Measurements from ENCODE around the gene VIPR2. TPM values are rescaled to one million over a fixed set of nuclear protein-coding genes. Genes with fewer than 3 reads are reported as not detected.

Gene VIPR2
- polyA plus RNA-seq, 3 donors = not detected

DNA sequence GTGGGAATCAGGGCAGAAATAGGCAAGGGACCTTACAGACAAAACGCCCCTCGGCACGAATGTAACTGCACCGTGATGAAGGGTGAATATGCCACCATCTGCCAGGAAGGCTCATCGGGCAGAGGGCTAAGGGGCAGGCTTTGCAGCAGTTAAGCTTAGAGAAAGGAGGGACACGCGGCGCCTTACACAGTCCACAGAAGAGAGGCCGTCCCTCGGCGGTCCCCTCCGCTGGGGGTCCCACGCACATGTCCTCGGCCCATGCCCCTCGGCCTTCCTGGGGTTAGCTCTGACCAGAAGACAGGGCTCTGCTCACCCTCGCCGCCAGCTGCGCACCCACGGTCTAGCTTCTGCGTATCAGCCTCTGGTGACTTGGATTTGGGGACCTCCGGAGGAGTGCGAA lies 147.2 kb downstream of the VIPR2 start:
- H3K9ac ChIP-seq (ENCODE audit: insufficient read depth, low read length, poor library complexity, severe bottlenecking) = no peak overlapping the region
- peaks cover 0 to 8% of the 10 kb centered on the region in 2 donors for H3K9me3 ChIP-seq (replicated peaks in 1 of 2; ENCODE audit: control insufficient read depth in 1 of 2, insufficient read depth in 1 of 2, low read length in 2 of 2)
- Mint-ChIP-seq H3K4me1 (no peaks in the 10 kb centered on the region), H3K36me3 (peaks cover 0 to 3% of the 10 kb centered on the region in 2 donors), H3K4me3 (no peak overlapping the region), H3K9me3 (peaks cover 16 to 36% (median 29%) of the 10 kb centered on the region in 7 donors), H3K27ac (no peak overlapping the region), H3K27me3 (ENCODE audit: low read depth in 3 of 3) (peaks cover 25 to 39% (median 29%) of the 10 kb centered on the region in 3 donors)
- WGBS (ENCODE audit: insufficient coverage) = 85% methylated on average over 20 of the region's 22 CpGs
- H3K36me3 ChIP-seq (replicated peaks in 1 of 2; ENCODE audit: control insufficient read depth in 1 of 2, insufficient read depth in 2 of 2, low read length in 2 of 2) = no peaks in the 10 kb centered on the region
- no peak for DNase-seq
- intact Hi-C loops (cut with micrococcal nuclease) = no loop called here
- no peaks in the 10 kb centered on the region for H3K79me2 ChIP-seq (ENCODE audit: insufficient read depth, low read length)
- no peaks in the 10 kb centered on the region for H4K20me1 ChIP-seq (ENCODE audit: insufficient read depth, low read length)
- H3K4me1 ChIP-seq (ENCODE audit: control insufficient read depth in 1 of 2, insufficient read depth in 2 of 2, low read length in 2 of 2) = no peaks in the 10 kb centered on the region
- H3K27me3 ChIP-seq (ENCODE audit: control insufficient read depth in 2 of 2, insufficient read depth in 2 of 2, low read length in 2 of 2) = peaks cover 5 to 20% of the 10 kb centered on the region in 2 donors
- H3K27ac ChIP-seq (ENCODE audit: low read depth in 1 of 2, low read length in 2 of 2) = no peak overlapping the region
- H3K4me2 ChIP-seq (replicated peaks; ENCODE audit: extremely low read depth, low read length, poor library complexity, severe bottlenecking) = no peak overlapping the region
- no peak overlapping the region for H2AFZ ChIP-seq (ENCODE audit: insufficient read depth, low read depth, low read length, poor library complexity, severe bottlenecking)
- H3K4me3 ChIP-seq (replicated peaks in 1 of 3; ENCODE audit: low read depth in 2 of 3, low read length in 3 of 3) = no peak overlapping the region
- TF ChIP-seq, protein P1, sequence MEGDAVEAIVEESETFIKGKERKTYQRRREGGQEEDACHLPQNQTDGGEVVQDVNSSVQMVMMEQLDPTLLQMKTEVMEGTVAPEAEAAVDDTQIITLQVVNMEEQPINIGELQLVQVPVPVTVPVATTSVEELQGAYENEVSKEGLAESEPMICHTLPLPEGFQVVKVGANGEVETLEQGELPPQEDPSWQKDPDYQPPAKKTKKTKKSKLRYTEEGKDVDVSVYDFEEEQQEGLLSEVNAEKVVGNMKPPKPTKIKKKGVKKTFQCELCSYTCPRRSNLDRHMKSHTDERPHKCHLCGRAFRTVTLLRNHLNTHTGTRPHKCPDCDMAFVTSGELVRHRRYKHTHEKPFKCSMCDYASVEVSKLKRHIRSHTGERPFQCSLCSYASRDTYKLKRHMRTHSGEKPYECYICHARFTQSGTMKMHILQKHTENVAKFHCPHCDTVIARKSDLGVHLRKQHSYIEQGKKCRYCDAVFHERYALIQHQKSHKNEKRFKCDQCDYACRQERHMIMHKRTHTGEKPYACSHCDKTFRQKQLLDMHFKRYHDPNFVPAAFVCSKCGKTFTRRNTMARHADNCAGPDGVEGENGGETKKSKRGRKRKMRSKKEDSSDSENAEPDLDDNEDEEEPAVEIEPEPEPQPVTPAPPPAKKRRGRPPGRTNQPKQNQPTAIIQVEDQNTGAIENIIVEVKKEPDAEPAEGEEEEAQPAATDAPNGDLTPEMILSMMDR (IDR thresholded peaks at IDR 0.05) = no peak

DNA sequence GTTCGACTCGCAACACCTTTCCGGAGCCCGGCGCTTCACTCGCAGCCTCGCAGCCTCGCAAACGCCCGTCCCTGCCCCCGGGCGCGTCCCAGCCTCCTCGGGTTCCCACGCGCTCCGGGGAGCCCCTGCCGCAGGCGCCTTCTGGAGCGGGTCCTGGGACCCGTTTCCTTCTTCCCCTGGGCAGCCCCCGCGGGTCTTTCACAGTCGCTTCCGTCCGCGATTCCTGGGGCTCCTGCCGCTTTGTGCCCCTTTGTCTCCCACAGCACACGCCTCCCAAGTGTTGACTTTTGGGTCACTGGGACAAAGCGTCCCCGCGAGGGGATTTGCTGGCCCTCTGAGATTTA lies 147.6 kb downstream of the VIPR2 start:
- Histone ChIP-seq H3K27ac (ENCODE audit: low read depth in 1 of 2, low read length in 2 of 2) (no peak overlapping the region), H3K36me3 (replicated peaks in 1 of 2; ENCODE audit: control insufficient read depth in 1 of 2, insufficient read depth in 2 of 2, low read length in 2 of 2) (no peaks in the 10 kb centered on the region), H3K9me3 (replicated peaks in 1 of 2; ENCODE audit: control insufficient read depth in 1 of 2, insufficient read depth in 1 of 2, low read length in 2 of 2) (peaks cover 0 to 8% of the 10 kb centered on the region in 2 donors), H3K4me1 (ENCODE audit: control insufficient read depth in 1 of 2, insufficient read depth in 2 of 2, low read length in 2 of 2) (no peaks in the 10 kb centered on the region), H3K4me2 (replicated peaks; ENCODE audit: extremely low read depth, low read length, poor library complexity, severe bottlenecking) (no peak overlapping the region), H3K9ac (ENCODE audit: insufficient read depth, low read length, poor library complexity, severe bottlenecking) (no peak overlapping the region), H4K20me1 (ENCODE audit: insufficient read depth, low read length) (no peaks in the 10 kb centered on the region), H3K4me3 (replicated peaks in 1 of 3; ENCODE audit: low read depth in 2 of 3, low read length in 3 of 3) (no peak overlapping the region), H3K79me2 (ENCODE audit: insufficient read depth, low read length) (no peaks in the 10 kb centered on the region), H2AFZ (ENCODE audit: insufficient read depth, low read depth, low read length, poor library complexity, severe bottlenecking) (no peak overlapping the region), H3K27me3 (ENCODE audit: control insufficient read depth in 2 of 2, insufficient read depth in 2 of 2, low read length in 2 of 2) (peaks cover 5 to 24% of the 10 kb centered on the region in 2 donors)
- no peak for DNase-seq
- TF ChIP-seq, protein P1 (IDR thresholded peaks at IDR 0.05) = no peak
- peaks cover 29 to 42% (median 33%) of the 10 kb centered on the region in 3 donors for H3K27me3 Mint-ChIP-seq (ENCODE audit: low read depth in 3 of 3)
- H3K36me3 Mint-ChIP-seq = peaks cover 0 to 3% of the 10 kb centered on the region in 2 donors
- intact Hi-C loops (cut with micrococcal nuclease) = no loop called here
- WGBS (ENCODE audit: insufficient coverage) = 59% methylated on average over 32 of the region's 32 CpGs
- no peaks in the 10 kb centered on the region for H3K4me1 Mint-ChIP-seq
- H3K9me3 Mint-ChIP-seq = peaks cover 16 to 36% (median 29%) of the 10 kb centered on the region in 7 donors
- H3K27ac Mint-ChIP-seq = no peak overlapping the region
- H3K4me3 Mint-ChIP-seq = no peak overlapping the region

All from CD14-positive monocyte (primary cell).